ENCODE results near the gene EIF2AK3. TPM values are rescaled to one million over a fixed set of nuclear protein-coding genes. Genes with fewer than 3 reads are reported as not detected.

Gene EIF2AK3
- total and polyA plus RNA-seq, 2 of the 13 experiments (the other 11 are each of a cell fraction or from before 2014, with no cell fraction given) = 10.3 to 30.6 TPM

- WGBS (ENCODE audit: low lambda C conversion rate) = 44% methylated on average over 3 of the region's 4 CpGs
- H4K20me1 ChIP-seq (ENCODE audit: insufficient read depth, low read length) = no peaks in the 10 kb centered on the region
- no peak overlapping the region for H3K4me2 ChIP-seq (ENCODE audit: low read depth, low read length)
- peaks cover 13% of the 10 kb centered on the region for H3K4me1 ChIP-seq (ENCODE audit: insufficient read depth, low read length)
- no peaks in the 10 kb centered on the region for H3K27me3 ChIP-seq (ENCODE audit: control insufficient read depth in 1 of 2, insufficient read depth in 2 of 2, low read length in 2 of 2)
- H3K79me2 ChIP-seq (ENCODE audit: insufficient read depth, low read length) = no peaks in the 10 kb centered on the region
- H3K9ac ChIP-seq (ENCODE audit: insufficient read depth, low read depth, low read length) = no peak overlapping the region
- H2AFZ ChIP-seq (ENCODE audit: low read length) = no peak overlapping the region
- DNase-seq (ENCODE audit: low spot score) (peak; percentile 55), FAIRE-seq (no peak), ATAC-seq (peak; percentile 25; the same call in 2 of the 3 replicates)
- intact Hi-C loops (cut with micrococcal nuclease; ENCODE audit: unreplicated experiment) (no loop called here), in situ Hi-C loops (cut with HindIII; ENCODE audit: extremely low pct_ligation_motif_present, low pct_unique_long_range_greater_than_20kb) (loop anchor here (5.0 kb wide), 1 partner anchor 74 kb away; no protein-coding TSS in a partner anchor)
- no peaks in the 10 kb centered on the region for H3K9me3 ChIP-seq (ENCODE audit: low read length)
- no peak overlapping the region for H3K27ac ChIP-seq (ENCODE audit: extremely low read length, insufficient read depth, low read length)
- no peaks in the 10 kb centered on the region for H3K36me3 ChIP-seq (replicated peaks in 1 of 2; ENCODE audit: control insufficient read depth in 1 of 2, insufficient read depth in 2 of 2, low read length in 2 of 2)
- no TSS peak for BruUV-seq (replicated peaks)
- POLR2A ChIA-PET = no interaction called here
- H3K4me3 ChIP-seq (replicated peaks in 1 of 3; ENCODE audit: insufficient read depth in 1 of 3, low read depth in 2 of 3, low read length in 3 of 3) = no peak overlapping the region
- CTCF ChIA-PET (ENCODE audit: low intra/inter-chr PET ratio, low total read pairs) = interaction anchor here (1.2 kb wide), 1 partner anchor 76 kb away, joined by 3 read pairs; no protein-coding TSS in a partner anchor
- no peak for TF ChIP-seq XRCC5 (optimal IDR thresholded peaks at IDR 0.05; ENCODE audit: low read length)
- TF ChIP-seq AGO1 (IDR thresholded peaks at IDR 0.05; ENCODE audit: low read depth, low read length, poor library complexity, severe bottlenecking) = no peak
- TF ChIP-seq TGIF2 (CRISPR knock-in tag; IDR thresholded peaks at IDR 0.05) = no peak
- TF ChIP-seq ZNF891 (CRISPR knock-in tag; IDR thresholded peaks at IDR 0.05) = no peak
- TF ChIP-seq SOX13 (IDR thresholded peaks at IDR 0.05) = no peak
- TF ChIP-seq SOX13 (CRISPR knock-in tag; conservative IDR thresholded peaks at IDR 0.05 in 1 of 2, IDR thresholded peaks at IDR 0.05 in 1 of 2) = 0 out of 4 replicates have a peak, but pooled peaks of 1 of the 2 experiments have one; percentile 11
- no peak for TF ChIP-seq HCFC1 (IDR thresholded peaks at IDR 0.05; ENCODE audit: low read depth, low read length)
- no peak for TF ChIP-seq ZNF780A (CRISPR knock-in tag; IDR thresholded peaks at IDR 0.05)
- TF ChIP-seq KDM3A (CRISPR knock-in tag; IDR thresholded peaks at IDR 0.05; ENCODE audit: low read depth) = no peak
- no peak for TF ChIP-seq THAP9 (CRISPR knock-in tag; IDR thresholded peaks at IDR 0.05; ENCODE audit: borderline replicate concordance)
- no peak for TF ChIP-seq ZNF251 (CRISPR knock-in tag; IDR thresholded peaks at IDR 0.05)
- TF ChIP-seq HOXA7 (CRISPR knock-in tag; IDR thresholded peaks at IDR 0.05) = no peak
- TF ChIP-seq SIX4 (CRISPR knock-in tag; IDR thresholded peaks at IDR 0.05) = no peak
- no peak for TF ChIP-seq NCOA1 (CRISPR knock-in tag; IDR thresholded peaks at IDR 0.05)
- no peak for TF ChIP-seq E2F2 (CRISPR knock-in tag; IDR thresholded peaks at IDR 0.05; ENCODE audit: borderline replicate concordance)
- no peak for TF ChIP-seq ZNF879 (CRISPR knock-in tag; IDR thresholded peaks at IDR 0.05)
- no peak for TF ChIP-seq ZNF746 (CRISPR knock-in tag; IDR thresholded peaks at IDR 0.05)
- TF ChIP-seq, protein P1, sequence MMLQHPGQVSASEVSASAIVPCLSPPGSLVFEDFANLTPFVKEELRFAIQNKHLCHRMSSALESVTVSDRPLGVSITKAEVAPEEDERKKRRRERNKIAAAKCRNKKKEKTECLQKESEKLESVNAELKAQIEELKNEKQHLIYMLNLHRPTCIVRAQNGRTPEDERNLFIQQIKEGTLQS (CRISPR knock-in tag; IDR thresholded peaks at IDR 0.05) = 0 out of 2 replicates have a peak, but pooled peaks have one; percentile 45
- peak; percentile 77 for TF ChIP-seq BHLHE40 (IDR thresholded peaks at IDR 0.05; ENCODE audit: low read length)
- TF ChIP-seq ZEB1 (IDR thresholded peaks at IDR 0.05; ENCODE audit: insufficient replicate concordance, low read depth) = no peak
- TF ChIP-seq ATRX (CRISPR knock-in tag; IDR thresholded peaks at IDR 0.05; ENCODE audit: borderline replicate concordance) = no peak
- TF ChIP-seq CC2D1A (CRISPR knock-in tag; IDR thresholded peaks at IDR 0.05) = no peak
Measured at GRCh38 chr2:88666576-88666975, 39.3 kb upstream of the EIF2AK3 start.
